ENCODE data around the gene WDR4.
"Not testable (repeated sequence)": the region's sequence is repeated elsewhere in the genome, so short reads cannot be mapped to it uniquely, and the experiment has no call there.

WDR4 gene

DNA sequence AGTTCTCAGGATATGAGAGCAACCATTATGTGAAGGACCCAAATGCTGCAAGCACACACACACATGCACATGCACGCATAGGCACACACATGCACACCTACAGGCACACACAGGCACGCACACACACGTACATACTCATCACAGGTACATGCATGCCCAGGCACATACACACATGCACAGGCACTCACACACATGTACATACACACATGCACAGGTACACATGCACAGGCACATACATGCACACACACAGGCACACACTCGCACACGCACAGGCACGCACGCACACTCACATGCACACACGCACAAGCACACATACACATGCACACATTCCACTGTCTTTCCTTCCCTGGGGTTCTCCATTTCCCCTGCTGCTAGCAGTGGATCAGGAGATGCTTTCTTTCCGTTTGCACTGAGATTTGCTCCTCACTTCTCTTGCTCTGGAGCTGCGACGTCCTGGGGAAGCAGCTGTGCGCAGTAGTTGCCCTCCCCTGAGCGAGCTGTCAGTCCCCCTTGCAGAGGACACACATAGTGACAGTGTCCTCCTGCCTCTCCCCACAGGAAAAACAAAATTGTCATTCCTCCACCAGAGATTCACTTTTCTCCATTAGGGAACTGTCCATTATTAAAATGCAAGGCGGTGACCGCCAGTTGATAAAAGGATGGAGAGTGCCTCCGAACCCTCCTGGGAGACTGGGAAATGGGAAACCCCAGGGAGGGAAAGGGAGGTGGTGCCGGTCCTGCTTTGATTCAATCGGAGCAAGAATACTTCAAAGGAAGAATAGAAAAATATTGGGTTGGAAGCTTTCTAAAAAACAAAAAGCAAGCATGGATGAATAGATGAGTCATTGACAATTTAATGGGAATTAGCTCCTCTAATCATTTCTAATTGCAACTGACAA lies 69.5 kb downstream of the WDR4 start:
- DNase-seq = no peak

DNA sequence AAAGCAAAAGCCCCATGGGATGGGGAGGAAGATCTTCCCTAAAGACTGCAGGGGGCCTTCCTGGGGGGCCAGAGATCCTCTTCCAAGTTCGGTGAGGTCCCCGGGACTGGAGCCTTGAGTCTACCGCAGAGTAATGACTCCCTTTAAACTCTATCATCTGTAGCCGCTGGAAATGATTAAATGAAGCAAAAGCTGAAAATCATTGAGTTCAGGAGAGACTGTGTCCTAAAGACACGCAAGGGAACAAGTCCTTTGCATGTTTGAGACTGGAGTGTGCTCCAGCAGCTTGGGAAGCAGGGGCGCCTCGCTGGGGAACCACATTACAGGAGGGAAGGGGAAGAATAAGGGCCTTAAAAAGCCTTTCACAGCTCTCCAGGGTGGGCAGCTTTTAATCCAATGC lies 70.2 kb downstream of the WDR4 start:
- no peak for DNase-seq

DNA sequence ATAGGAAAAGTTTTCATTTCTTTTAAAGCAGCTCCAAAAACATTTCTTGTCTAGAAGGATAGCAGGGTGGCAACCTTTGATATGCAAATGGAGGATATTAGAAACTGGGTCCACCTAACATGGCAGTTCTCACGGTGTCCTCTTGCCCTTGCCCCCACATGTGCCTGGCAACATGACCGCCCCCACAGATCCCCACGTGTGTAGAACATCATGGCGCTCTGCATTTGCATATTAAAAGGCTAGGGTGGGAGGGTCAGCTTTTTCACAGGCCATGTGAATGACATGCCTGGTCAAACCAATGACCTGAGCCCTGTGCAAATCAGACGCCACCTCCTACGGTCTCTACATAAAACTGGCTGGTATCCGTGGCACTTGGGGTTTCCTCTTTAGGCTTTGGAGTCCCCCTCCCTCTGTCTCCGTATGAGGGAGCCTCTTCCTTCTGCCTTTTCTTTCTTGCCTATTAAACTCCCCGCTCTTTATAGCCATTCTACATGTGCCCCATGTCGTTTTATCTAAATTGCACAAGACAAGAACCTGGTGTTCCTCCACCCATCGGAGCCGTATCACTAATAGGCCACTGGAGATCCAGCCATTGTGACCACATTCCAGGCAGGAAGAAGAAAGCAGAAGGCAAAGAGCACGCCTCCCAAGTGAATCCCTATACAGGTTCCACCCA lies 71.3 kb downstream of the WDR4 start:
- DNase-seq = no peak

DNA sequence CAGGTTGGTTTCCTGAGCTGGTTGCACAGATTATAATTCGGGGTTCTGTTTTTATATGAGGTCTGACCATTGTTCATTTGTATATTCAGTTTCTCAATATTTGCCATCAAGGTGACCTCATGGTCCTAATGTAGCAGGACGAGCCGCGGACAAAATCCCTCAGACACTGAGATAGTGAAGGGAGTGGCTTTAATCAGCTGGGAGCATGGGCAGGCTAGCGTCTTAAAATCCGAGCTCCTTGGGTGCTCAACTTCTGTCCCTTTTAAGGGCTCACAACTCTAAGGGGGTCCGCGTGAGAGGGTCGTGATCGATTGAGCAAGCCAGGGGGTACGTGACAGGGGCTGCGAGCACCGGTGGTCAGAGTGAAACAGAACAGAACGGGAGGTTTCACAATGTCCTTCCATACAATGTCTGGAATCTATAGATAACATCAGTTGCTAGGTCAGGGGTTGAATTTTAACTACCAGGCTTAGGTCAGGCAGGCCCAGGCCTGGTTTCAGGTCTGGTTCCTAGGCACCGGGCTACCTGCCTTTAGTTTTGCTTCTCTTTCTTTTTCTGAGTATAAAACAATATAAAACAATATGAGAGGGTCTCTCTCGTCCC lies 71.9 kb downstream of the WDR4 start:
- not testable (repeated sequence) for DNase-seq

DNA sequence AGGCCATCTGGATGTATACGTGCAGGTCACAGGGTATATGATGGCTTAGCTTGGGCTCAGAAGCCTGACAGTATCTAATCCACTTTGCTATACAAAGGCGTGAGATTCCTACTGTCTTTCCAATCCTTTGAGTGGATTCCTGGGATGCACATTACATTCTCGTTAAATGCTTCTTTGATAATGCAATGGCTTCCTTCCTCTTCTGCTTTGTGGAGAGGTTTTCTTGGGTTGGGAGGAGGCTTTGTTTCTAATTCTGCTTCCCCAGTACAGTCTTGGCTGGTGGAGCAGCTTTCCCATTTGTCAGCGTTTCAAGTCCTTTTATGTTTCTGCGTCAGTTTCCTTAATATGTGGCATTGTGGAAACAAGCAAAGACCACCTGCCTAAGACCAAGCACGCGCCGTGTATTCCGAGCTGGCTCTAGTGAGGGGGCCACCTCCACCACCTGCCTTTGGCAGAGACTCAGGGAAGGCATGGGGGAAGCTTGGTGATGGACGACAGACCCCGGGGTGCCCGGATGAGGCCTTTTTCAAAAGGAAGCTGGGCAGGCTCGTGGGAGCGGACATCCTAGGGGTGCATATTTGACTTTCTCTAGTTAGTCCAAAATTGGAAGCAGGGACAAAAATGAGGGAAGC lies 72.7 kb downstream of the WDR4 start:
- DNase-seq = no peak

DNA sequence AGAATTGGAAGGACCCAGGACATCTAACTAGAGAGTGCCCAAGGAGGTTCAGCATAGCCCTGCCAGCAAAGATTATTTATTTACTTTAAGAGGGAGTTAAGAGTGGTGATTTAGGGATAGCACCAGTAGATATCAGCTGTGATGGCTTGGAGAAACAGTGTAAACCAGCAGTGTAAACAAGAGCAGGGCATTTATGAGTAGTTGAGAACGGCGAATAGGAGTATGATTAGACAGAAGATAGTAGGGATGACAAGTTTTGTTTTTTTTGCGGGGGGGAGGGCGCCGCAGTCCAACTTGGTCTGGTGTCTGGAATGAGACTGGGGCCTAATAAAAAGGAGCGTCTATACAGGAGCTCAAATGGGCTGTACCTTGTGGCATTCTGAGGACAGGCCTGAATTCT lies 77.7 kb downstream of the WDR4 start:
- not testable (repeated sequence) for DNase-seq

GRCh38 chr21:42799948-42800347 lies 79.4 kb downstream of the WDR4 start:
- no peak for DNase-seq

GRCh38 chr21:42799516-42799915 lies 79.8 kb downstream of the WDR4 start:
- no peak for DNase-seq
